Limb (tissue), 2 donors: Measurements from ENCODE around the gene TCAIM.
"Not testable (repeated sequence)": the region's sequence is repeated elsewhere in the genome, so short reads cannot be mapped to it uniquely, and the experiment has no call there.

Experiments used
- DNase-seq, 2 donors: peaks; one replicate each; pipeline ENCODE4 v3.0.0-alpha.2; 2016; ENCODE audit errors: extremely low spot score in 2 of 2

The TCAIM gene

DNA sequence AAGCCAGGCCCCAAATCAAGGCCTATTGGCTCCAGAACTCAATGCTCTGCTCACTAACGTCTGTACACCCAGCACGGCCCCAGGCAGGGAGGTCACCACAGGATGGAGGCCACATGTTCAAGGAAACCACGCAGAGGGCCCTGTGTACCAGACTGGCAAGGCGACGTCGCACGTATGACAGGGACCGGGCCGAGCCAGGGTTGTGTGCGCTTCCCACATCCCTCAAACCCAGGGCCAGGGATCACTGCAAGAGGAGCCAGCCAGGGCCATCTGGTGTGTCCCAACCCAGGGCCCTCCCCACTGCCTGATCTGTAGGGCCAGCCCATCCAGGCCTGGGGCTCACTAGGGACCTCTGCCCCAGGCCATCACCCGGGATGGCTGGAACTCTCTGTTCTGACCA lies 76.9 kb downstream of the TCAIM start:
- no peak for DNase-seq

- no peak for DNase-seq
Observed at GRCh38 chr3:44416031-44417030, 77.8 kb downstream of the TCAIM start.

- not testable (repeated sequence) for DNase-seq
Observed at GRCh38 chr3:44418118-44418517, 79.6 kb downstream of the TCAIM start.

DNA sequence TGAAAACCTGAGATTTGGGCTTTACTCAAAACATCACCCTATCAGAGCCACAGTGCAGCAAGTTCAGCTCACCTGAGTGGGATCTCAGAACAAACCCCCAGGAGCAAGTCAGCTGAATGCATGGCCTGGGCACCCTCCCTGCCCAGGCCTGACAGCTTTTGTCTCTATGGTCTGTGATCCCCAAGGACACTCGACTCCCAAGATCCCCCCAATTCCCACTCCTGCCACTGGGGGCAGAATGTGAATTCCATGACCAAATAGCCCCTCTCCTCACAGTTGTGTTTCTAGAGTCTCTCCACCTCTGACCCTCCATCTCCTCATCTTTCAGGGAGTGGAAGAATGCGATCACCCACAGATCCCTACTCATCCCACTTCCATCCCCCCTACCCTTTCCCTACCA lies 80.0 kb downstream of the TCAIM start:
- DNase-seq, result no peak

- DNase-seq, result no peak
Observed at GRCh38 chr3:44419116-44419922, 80.8 kb downstream of the TCAIM start.

- DNase-seq, result no peak
Observed at GRCh38 chr3:44419923-44420650, 81.5 kb downstream of the TCAIM start.

DNA sequence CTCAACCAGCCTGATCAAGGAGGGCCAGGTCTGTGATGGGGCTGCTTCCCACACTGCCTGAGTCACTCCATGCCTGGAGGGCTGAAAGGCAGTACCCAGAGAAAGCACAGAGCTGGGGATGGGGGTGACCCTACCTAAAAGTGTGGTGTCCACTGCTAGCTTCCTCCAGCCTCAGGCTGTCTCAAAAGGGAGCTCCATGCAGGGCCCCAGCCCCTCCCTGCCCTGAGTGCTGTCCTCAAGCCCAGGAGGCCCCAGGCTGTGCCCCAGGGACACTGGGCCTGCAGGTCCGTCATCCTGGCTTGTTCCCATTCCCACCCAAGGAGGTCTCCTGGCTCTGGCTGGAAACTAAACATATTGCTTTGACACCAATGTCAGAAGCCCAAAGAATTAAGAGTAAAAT lies 82.1 kb downstream of the TCAIM start:
- no peak for DNase-seq

- no peak for DNase-seq
Observed at GRCh38 chr3:44421280-44421679, 82.7 kb downstream of the TCAIM start.

GRCh38 chr3:44424758-44425157 lies 86.2 kb downstream of the TCAIM start:
- DNase-seq, result no peak

GRCh38 chr3:44427683-44428082 lies 89.1 kb downstream of the TCAIM start:
- no peak for DNase-seq

GRCh38 chr3:44428910-44429309 lies 90.3 kb downstream of the TCAIM start:
- DNase-seq, result no peak

DNA sequence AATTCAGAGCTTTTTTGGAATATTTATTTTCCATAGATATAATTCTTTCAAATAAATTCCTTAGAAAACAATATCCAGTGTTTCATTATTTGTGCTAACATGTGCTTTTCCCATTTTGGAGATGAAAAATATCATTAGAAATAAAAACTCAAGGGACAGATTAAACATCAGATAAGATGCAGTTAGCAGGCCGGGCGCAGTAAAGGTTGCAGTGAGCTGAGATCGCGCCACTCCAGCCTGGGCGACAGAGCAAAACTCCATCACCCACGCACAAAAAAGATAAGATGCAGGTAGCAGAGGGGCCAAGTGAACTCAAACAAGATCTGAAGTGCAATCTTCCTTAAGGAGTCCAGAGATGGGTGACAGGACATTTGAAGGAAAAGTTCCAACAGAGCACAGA lies 90.9 kb downstream of the TCAIM start:
- DNase-seq, result no peak

- DNase-seq, result no peak
Observed at GRCh38 chr3:44430466-44430865, 91.9 kb downstream of the TCAIM start.

GRCh38 chr3:44434834-44435510 lies 96.4 kb downstream of the TCAIM start:
- DNase-seq, result no peak

GRCh38 chr3:44436181-44436580 lies 97.6 kb downstream of the TCAIM start:
- DNase-seq, result no peak

- DNase-seq, result no peak
Observed at GRCh38 chr3:44437800-44438199, 99.2 kb downstream of the TCAIM start.

- DNase-seq, result no peak
Observed at GRCh38 chr3:44439499-44440295, 101.1 kb downstream of the TCAIM start.

GRCh38 chr3:44442596-44443309 lies 104.2 kb downstream of the TCAIM start:
- DNase-seq, result no peak

DNA sequence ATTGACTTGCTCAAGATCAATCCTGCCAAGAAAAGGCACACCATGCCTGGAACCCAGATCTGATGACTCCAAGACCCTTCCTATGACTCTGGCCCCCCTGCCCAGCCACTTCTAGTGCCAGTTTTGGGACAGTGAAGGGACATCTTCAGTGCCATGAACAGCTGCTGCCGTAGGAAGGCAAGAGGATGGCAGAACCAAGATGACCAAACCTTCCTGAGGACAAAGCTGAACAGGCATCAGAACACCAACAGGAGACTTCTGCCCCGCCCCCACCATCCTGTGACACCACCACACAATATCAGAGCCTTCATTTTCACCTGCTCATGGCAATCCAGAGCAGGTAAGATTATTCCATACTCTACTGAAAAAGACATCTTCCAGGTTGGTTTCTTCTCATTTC lies 105.9 kb downstream of the TCAIM start:
- DNase-seq, result no peak
